GM18508 (cell line): Measurements from ENCODE around the gene LRRC40.
"Not testable (repeated sequence)": the region's sequence is repeated elsewhere in the genome, so short reads cannot be mapped to it uniquely, and the experiment has no call there.

Experiments used
- ATAC-seq: cut with Tn5 transposase; IDR thresholded peaks from one replicate; pipeline ENCODE4 v1.9.1; 2021; ENCODE audit warnings: moderate number of reproducible peaks; ENCODE audit not compliant: insufficient read depth, unreplicated experiment

The LRRC40 gene

DNA sequence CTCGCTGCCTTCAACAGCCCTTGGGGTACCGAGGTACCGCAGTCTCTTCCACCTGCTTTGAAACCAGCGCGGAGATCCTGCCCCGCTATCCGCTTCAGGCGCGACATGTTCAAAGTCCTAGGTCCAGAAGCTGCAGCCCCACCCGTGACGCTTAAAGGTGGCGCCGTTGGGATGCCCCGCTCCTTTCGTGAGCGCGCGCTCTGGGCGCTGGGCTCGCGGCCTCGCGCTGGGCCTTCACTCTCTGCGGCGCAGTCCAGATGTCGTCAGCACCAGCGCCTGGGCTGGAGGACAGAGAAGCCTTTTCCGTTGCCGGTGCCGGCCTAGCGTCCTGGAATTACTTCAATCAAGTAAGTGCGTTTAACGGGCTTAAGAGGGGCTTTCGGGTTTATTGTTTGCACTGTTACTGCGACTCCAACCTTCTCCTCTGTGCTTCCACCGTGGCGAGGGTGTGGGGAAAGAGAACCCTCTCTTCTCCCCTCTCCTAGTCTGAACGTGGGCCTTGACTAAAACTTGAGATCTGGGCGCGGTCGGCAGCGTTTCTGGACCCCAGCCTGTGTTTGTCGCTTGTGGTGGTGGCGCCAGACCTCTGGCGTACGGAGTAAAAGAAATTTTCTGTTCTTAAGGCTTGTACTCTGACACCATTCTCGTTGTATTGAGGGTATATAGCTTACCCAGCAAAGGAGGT, at the start of gene LRRC40:
TSS of gene LRRC40 (minus strand) at position 146 of the 685 bp plus-strand sequence. CDS start at position 107, 39 bp downstream.
- peak; percentile 67 for ATAC-seq

DNA sequence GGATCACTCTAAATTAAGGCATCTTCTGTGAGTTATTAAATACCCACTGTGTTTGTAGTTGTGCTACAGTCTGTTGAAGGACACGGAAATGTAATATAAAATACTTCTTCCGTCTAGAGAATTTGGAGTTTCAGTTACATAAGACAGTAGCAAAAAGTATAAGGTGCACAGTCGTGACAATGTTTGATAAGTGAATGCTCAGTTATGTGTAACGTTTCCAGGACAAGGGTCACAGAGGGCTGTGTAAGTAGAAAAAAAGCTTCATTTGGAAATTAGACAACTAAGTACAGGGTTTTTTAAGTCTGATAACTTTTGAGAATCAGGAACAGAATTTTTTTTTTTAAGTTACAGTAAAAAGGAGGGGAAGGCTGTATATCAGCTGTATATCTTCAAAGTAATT, 43.4 kb upstream of the LRRC40 start:
- no peak for ATAC-seq

DNA sequence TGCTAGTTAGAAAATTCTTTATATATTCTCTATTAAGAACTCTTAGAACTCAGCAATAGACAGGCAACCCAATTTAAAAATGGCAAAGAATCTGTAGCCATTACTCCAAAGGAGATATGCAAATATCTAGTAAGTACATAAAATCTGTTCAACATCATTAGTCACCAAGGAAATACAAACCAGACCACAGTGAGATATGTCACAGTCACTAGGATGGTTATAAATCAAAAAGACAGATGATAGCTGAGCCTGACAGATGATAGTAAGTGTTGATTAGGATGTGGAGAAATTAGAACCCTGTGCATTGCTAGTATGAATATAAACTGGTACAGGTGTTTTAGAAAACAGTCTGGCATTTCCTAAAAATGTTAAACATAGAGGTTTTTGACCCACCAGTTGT, 42.4 kb upstream of the LRRC40 start:
- no peak for ATAC-seq

DNA sequence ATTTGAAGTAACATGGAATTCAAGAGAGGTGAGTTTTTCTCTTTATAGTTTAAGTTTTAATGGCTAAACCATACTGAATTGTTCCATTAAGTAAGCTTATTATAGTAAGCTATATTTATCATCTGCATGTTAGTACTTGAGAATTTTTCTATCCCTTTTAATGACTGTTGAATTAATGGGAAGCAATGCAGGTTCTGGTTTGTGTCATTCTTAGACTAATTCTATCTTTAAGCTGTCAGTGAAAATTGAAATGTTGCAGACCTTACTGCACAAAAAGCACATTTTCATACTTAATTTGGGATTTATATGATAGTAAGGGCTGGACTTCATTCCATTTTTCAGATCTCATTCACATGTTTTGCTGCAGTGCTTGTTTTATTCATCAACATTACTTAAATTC, 41.7 kb upstream of the LRRC40 start:
- no peak for ATAC-seq

DNA sequence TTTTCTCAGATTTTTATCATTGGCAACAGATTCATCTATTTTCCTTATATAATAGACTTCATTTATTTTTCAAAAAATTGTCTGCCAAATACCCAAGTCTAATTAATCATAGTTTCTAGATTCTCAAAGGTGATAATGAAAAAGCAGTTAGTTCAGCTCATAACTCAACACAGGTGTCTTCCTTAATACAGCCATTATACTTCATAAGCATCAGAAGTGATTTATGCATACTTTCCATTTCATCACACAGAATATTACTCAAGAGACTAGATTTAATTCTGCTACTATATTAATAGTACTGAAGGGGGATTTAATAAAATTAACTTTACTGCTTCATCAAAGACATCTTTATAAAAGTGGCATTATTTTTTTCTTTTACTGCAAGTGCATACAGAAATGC, 34.6 kb upstream of the LRRC40 start:
- ATAC-seq, result no peak

DNA sequence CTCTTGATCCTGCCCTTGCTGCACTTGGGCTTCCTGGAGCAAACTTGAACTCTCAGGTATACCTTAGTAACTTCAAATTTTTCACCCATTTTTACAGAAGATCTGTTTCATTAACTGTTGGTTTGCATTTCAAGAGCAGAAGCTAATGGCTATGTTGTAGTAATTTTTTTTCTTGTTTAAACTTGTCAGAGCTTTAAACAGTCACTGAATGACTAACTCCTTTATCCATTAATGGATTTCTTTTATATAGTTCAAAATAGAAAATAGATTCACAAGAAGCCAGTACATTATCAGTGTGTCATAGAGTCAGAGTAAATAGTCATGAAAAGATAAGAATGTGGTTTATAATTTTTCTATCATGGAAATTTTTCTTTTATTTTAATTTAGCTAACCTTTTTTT, 29.4 kb upstream of the LRRC40 start:
- ATAC-seq, result no peak

DNA sequence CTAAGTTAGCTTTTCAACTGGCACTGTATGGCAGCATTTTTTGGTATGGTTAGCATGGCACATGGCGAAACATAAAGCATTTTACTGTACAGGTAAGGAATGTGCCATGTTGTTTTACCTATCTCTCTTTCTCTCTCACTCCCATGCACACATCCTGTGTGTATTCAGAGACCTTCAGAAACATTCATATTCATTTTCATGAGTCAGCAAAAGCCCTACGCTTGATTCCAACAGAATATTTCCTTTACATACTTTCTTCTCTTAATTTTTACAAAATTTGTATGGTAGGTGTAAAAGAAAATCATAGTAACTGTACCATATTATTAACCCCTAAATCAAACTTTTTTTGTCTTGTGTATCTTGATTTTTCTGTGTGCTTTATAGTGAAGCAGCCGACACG, 26.1 kb upstream of the LRRC40 start:
- no peak for ATAC-seq

DNA sequence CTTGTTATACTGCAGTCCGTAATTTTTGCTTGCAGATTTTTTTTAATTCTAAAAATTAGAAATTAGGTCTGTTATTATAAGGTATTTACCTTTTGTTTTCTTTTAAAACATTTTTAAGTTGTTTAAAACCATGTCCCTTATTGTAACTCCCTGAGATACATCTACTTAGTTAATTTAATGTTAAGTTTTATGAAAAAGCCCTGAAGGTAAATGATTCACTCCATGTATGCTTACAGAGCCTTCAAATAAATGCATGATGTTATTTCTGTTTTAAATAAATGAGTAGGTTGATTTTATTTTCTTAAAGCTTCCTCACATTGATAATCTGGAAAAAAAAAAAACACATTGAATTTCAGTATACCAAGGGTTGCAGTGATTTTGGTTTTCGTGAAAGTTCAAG, 23.3 kb upstream of the LRRC40 start:
- no peak for ATAC-seq

DNA sequence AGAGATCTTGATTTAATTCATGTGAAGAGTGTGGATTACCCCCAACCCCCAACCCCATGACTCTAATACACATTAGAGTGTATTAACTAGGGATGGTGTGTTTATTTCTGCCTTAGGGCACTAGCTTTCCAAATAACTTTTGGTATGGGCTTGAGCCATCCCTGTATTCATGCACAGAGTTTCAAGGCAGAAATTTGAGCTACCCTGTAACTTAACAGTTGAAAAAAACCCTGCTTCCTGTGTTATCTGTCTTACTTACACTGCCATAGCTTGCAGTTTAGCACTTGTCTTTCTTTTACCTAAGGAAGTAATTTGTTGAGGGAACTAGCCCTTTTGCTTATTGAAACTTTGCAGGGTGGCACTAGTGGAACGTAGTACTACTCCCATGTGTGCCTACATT, 22.1 kb upstream of the LRRC40 start:
- no peak for ATAC-seq

DNA sequence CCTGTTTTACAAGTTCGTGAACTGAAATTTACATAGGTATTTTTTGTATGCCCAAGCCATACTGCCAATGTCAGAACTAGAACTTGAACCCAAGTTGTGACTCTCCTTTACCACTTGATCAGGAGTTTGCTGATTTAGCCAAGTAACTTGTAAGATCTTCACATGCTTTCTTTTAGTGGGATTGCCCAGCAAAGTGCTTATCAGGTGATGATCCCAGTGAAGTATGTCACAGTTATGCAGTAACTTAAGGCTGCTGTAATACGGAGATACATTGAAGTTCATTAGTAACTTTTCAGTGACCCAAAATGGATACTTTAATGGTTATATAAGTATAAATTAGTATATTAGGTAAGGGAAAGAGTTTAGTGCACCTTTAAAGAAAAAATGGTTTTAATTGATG, 19.6 kb upstream of the LRRC40 start:
- no peak for ATAC-seq

DNA sequence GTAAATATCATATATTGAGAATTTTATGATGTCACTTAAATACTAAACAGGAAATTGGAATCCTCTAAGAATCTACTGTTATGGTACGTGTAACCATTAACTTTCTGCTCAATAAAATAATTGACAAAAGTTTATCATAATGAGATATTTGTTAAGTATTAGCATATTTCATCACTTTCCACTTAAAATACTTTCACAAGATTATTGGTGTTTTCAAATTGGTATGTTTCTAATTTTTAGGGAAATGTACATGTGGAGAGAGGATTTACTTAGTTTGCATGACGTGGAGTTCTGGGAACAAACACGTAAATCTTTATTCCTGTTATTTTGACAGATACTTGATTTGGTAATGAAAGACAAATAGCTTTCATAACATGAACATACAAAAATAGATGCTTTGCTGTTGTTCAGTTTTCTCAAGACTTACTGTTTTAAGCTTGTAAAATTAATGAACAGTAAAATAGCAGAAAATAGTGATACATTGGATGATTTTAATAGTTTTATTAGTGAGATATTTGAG, 17.4 kb upstream of the LRRC40 start:
- ATAC-seq, result no peak

DNA sequence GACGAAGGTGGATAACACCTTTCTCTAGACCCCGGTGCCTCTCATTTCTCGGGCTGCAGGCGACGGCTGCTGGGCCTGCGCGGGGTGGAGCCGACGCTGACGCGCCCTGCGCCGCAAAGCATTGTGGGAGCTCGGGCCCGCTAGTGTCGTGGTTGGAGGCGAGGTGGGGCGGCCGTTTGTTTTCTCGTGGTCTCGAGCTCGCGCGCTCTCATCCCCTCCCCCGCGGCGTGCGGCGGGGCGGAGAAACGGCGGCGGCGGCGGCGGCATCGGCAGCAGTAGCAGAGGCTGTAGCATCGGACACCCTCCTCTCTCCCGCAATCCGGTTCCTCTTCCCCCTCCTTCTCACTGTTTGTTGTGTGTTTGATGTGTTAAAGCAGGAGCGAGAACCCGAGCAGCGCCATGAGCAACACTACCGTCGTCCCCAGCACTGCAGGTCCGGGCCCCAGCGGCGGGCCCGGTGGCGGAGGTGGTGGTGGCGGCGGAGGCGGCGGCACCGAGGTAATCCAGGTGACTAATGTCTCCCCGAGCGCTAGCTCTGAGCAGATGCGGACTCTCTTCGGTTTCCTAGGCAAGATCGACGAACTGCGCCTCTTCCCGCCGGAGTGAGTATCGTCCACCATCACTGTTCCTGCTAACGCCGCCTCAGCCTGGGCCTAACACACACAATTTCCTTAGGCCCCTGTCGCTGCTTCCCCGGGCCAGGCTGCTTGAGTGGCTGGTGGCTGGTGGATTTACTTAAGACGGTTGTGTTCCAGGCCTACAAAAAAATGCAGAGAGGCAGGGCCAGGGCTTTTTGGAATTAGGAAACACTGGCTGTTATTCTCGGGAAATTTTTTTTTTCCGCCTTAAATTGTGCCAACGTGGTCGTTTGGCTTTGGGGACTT, 16.1 kb upstream of the LRRC40 start, which contains the start of gene SRSF11:
TSS of gene SRSF11 (plus strand) at position 143 of the 884 bp plus-strand sequence. CDS start at position 400, 257 bp downstream.
- ATAC-seq, result peak; percentile 64

DNA sequence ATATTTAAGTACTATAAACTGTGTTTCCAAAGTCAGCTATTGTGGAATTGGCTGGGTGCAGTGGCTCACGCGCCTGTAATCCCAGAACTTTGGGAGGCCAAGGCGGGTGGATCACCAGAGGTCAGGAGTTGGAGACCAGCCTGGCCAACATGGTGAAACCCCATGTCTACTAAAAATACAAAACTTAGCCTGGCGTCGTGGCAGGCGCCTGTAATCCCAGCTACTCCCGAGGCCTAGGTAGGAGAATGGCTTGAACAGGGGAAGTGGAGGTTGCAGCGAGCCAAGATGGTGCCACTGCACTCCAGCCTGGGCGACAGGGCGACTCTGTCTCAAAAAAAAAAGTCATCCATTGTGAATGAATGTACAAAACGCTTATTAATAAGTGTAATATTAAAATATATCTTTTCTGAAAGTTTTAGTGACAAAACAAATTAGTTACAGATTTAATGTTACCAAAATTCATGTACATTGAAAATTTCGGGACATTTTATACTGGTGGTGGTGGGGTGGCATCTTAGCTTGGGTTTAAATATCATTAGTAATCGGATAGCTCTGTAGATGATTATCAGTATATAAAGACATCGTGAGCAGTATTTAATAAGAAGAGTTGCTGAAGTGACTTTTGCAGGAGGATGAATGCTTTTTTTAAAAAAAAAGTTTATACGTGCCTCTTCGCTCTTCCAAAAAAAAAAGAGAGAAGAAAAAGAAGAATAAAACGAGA, 15.3 kb upstream of the LRRC40 start:
- ATAC-seq, result peak; percentile 16

DNA sequence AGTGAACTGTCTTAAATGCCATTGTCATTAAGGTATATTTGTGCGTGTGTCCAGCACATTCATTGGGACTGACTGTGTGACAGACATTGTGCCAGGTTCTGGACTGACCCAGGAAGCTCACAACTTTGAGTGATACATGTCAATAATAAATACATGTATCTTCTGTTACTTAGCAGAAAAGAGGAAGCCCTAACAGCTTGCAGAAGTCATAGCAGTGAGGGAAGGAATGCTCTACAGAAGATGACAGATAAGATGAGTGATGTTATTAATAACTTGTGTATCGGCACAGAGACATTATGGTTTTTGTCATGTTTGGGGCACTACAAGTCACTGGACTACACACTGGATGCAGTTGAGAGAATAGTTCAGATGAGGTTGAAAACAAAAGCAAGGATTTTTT, 14.6 kb upstream of the LRRC40 start:
- ATAC-seq, result no peak

DNA sequence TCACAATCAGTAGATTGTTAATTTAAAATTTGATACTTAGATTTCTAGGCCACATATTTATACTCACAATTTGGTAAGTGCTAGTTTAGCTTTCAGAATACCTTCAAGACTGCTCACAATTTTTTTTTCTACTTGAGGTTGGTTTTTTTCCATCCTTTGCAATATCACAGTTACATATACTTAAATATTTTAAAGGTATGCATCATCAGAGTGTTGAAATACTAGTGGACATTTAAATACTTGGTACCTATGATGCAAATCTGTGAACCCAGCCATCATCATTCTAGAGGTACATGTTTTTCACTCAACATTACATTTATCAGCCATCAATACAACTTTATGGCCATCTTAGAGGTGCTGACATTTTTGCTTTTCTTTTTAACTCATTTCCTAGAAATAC, 6.2 kb upstream of the LRRC40 start:
- no peak for ATAC-seq

DNA sequence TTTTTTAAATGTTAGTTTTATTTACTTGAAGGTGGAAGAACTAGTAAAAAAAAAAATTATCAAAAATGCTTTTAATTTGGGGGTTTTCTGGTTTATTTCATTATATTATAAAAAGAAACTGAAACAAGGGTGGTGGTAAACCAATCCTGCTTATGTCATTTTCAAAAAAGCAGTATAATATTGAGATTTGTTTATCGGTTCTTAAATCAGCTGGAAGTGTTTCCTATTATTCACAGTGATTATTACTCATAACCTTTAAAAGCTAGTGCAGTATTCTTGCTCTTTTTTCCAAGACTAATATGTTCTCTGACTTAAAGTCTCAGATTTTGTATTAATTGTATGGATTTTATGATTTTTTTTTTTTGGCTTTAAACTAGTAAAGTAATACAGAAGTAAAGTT, 5.4 kb upstream of the LRRC40 start:
- no peak for ATAC-seq

DNA sequence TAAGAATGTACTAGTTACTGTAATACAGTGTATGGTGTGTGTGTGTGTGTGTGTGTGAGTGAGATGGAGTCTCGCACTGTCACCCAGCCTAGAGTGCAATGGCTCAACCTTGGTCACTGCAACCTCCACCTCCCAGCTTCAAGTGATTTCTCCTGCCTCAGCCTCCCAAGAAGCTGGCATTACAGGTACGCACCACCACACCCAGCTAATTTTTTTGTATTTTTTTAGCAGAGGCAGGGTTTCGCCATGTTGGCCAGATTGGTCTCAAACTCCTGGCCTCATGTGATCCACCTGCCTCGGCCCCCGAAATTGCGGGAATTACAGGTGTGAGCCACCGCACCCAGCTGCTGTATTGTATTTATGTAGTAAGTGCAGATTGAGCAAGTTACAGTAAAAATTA, 2.9 kb upstream of the LRRC40 start:
- no peak for ATAC-seq

DNA sequence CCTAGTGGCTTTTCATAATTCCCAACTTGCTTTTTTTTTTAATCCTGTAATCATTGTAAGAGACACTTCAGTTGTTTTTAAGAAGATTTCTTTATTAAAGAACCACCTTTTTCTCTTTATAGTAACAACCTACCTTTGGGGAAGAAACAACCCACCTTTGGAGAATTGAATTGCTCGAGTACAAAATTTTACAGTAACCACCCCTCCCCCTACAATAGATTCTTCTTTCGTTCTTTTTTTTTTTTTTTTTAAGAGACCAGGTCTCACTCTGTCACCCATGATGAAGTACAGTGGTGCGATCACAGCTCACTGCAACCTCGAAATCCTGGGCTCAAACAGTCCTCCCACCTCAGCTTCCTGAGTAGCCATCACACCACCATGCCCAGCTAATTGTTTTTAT, 2.1 kb upstream of the LRRC40 start:
- no peak for ATAC-seq

DNA sequence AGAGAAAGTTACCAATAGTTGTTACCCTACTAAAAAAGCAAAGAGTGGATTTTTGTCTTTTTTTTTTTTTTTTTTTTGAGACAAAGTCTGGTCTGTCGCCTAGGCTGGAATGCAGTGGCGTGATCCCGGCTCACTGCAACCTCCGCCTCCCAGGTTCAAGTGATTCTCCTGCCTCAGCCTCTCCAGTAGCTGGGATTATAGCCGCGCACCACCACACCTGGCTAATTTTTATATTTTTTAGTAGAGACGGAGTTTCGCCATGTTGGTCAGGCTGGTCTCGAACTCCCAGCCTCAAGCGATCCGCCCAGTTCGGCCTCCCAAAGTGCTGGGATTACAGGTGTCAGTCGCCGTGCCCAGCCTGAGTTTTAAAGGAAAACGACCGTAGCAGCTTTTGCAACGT, 1.5 kb upstream of the LRRC40 start:
- not testable (repeated sequence) for ATAC-seq

DNA sequence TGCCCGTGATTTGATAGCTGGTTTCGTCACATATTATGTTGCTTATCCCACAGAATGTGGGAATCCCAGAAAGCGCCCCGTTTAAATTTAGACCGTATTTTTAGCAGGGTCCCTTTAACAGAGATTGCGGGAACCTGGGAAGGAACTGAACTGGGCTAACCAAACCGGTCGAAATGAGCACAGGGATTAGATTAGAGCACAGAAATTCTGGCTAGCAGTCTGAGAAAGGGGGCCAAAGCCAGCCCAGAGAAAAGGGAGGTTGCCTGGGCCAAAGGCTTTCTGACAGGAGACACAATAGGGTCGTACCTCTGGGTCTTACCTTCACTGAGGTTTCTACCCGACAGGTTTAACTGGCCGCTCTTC, 327 bp downstream of the LRRC40 start:
- ATAC-seq, result peak; percentile 22

DNA sequence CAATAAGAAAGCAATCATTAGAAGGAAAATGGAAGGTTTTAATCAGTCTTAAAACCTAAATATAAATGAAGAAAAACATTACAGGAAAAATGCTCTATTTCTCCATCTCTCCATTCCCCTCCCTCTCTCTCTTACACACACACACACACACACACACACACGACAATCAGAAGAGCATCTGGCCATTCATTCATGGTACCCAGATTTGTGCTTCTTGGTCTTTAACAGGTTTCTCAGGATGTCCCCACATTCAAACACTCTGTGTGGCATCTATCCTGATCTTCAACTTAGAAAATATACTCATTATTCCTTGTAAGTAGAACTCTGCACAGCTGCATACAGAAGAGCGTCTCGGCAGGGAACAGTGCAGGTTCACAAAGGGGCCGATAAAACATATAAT, 779 bp downstream of the LRRC40 start:
- ATAC-seq, result no peak
